Ishikawa (cell line): ENCODE data around the gene PRKCZ.

Experiments
- CEBPB ChIP-seq: IDR thresholded peaks from 2 replicates; pipeline ENCODE4 v1.6.1; 2012
- CREB1 ChIP-seq: IDR thresholded peaks from 2 replicates; pipeline ENCODE4 v1.6.1; 2012; ENCODE audit warnings: low read depth
- EGR1 ChIP-seq: IDR thresholded peaks from 2 replicates; pipeline ENCODE4 v1.6.1; 2012
- EP300 ChIP-seq: IDR thresholded peaks from 2 replicates; pipeline ENCODE4 v1.6.1; 2012; ENCODE audit warnings: borderline replicate concordance
- RAD21 ChIP-seq: IDR thresholded peaks from 2 replicates; pipeline ENCODE4 v1.6.1; 2012; ENCODE audit warnings: low read depth
- TAF1 ChIP-seq: IDR thresholded peaks from 2 replicates; pipeline ENCODE4 v1.6.1; 2012; ENCODE audit warnings: low read depth, mild to moderate bottlenecking
- TCF12 ChIP-seq: IDR thresholded peaks from 2 replicates; pipeline ENCODE4 v1.6.1; 2012; ENCODE audit warnings: low read depth
- TEAD4 ChIP-seq: IDR thresholded peaks from 2 replicates; pipeline ENCODE4 v1.6.1; 2012
- YY1 ChIP-seq: IDR thresholded peaks from 2 replicates; pipeline ENCODE4 v1.6.1; 2012; ENCODE audit warnings: low read depth
- ZBTB7A ChIP-seq: IDR thresholded peaks from 2 replicates; pipeline ENCODE4 v1.6.1; 2012; ENCODE audit warnings: low read depth
- TF ChIP-seq, protein P1 (sequence below): IDR thresholded peaks from 2 replicates; pipeline ENCODE4 v1.6.1; 2012; ENCODE audit warnings: low read depth, mild to moderate bottlenecking
- TF ChIP-seq, protein P2 (sequence below): IDR thresholded peaks from 2 replicates; pipeline ENCODE4 v1.6.1; 2012
- TF ChIP-seq, protein P3 (sequence below): IDR thresholded peaks from 2 replicates; pipeline ENCODE4 v1.6.1; 2012

DNA sequence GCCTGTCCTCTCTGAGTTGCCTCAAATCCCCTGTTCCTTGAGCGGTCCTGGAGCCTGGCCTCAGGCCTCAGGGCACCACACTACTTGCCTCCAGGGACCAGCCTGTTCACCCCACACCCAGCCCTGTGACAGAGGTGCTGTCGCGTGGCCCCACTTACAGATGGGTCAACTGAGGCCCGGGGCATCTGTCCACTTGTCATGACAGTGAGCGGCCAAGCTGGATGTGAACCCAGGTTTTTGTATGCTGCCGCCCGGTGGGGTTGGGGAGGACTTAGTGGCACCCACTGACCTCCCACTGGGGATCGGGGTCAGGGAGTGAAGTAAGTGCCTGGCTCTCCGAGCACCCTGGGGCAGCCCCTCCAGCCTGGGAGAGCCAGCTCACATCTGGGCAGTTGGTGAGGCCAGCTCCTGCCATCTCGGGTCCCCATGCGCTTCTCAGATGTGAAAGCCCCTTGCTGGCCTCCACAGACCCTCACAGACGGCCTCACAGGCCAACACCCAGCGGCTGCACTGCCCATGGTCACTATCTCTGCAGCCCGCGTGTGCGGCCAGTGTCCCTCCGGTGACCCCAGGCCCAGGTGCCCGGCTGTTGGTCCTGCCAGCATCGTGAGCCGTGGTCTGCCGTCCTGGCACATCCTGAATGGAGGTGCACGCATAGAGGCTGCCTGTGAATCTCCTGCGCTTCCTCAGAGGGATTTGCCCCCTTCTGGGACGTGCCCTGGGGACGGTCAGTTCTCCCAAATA is 153.6 kb downstream of the PRKCZ start:
- TF ChIP-seq CEBPB (no peak), CREB1 (no peak), RAD21 (no peak), EGR1 (no peak), EP300 (no peak), YY1 (no peak), ZBTB7A (no peak), TAF1 (no peak), TEAD4 (no peak), TCF12 (no peak)
- TF ChIP-seq, protein P1, sequence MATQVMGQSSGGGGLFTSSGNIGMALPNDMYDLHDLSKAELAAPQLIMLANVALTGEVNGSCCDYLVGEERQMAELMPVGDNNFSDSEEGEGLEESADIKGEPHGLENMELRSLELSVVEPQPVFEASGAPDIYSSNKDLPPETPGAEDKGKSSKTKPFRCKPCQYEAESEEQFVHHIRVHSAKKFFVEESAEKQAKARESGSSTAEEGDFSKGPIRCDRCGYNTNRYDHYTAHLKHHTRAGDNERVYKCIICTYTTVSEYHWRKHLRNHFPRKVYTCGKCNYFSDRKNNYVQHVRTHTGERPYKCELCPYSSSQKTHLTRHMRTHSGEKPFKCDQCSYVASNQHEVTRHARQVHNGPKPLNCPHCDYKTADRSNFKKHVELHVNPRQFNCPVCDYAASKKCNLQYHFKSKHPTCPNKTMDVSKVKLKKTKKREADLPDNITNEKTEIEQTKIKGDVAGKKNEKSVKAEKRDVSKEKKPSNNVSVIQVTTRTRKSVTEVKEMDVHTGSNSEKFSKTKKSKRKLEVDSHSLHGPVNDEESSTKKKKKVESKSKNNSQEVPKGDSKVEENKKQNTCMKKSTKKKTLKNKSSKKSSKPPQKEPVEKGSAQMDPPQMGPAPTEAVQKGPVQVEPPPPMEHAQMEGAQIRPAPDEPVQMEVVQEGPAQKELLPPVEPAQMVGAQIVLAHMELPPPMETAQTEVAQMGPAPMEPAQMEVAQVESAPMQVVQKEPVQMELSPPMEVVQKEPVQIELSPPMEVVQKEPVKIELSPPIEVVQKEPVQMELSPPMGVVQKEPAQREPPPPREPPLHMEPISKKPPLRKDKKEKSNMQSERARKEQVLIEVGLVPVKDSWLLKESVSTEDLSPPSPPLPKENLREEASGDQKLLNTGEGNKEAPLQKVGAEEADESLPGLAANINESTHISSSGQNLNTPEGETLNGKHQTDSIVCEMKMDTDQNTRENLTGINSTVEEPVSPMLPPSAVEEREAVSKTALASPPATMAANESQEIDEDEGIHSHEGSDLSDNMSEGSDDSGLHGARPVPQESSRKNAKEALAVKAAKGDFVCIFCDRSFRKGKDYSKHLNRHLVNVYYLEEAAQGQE = no peak
- TF ChIP-seq, protein P2, sequence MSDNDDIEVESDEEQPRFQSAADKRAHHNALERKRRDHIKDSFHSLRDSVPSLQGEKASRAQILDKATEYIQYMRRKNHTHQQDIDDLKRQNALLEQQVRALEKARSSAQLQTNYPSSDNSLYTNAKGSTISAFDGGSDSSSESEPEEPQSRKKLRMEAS = no peak
- TF ChIP-seq, protein P3, sequence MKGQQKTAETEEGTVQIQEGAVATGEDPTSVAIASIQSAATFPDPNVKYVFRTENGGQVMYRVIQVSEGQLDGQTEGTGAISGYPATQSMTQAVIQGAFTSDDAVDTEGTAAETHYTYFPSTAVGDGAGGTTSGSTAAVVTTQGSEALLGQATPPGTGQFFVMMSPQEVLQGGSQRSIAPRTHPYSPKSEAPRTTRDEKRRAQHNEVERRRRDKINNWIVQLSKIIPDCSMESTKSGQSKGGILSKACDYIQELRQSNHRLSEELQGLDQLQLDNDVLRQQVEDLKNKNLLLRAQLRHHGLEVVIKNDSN = no peak
